ENCODE results near the gene USP20.

Gene USP20

GRCh38 chr9:129822898-129823541 is 12.2 kb upstream of the USP20 start:
- in situ Hi-C loops (cut with MboI; ENCODE audit: low sequenced_read_pairs) = no loop called here

DNA sequence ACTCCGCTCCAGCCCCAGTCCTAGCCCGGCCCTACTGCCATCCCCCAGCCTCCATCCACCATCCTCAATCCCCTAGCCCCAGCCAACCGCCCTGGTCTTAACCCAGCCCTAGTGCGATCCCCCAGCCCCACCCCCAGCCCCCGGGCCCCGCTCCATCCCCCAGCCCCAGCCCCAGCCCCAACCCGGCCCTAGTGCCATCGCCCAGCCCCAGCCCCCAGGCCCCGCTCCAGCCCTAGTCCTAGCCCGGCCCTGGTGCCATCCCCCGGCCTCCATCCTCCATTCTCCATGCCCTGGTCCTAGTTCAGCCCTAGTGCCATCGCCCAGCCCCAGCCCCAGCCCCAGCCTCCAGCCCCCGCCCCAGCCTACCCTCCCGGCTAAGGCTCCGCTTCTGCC is 11.7 kb upstream of the USP20 start:
- in situ Hi-C loops (cut with MboI; ENCODE audit: low sequenced_read_pairs) = no loop called here

DNA sequence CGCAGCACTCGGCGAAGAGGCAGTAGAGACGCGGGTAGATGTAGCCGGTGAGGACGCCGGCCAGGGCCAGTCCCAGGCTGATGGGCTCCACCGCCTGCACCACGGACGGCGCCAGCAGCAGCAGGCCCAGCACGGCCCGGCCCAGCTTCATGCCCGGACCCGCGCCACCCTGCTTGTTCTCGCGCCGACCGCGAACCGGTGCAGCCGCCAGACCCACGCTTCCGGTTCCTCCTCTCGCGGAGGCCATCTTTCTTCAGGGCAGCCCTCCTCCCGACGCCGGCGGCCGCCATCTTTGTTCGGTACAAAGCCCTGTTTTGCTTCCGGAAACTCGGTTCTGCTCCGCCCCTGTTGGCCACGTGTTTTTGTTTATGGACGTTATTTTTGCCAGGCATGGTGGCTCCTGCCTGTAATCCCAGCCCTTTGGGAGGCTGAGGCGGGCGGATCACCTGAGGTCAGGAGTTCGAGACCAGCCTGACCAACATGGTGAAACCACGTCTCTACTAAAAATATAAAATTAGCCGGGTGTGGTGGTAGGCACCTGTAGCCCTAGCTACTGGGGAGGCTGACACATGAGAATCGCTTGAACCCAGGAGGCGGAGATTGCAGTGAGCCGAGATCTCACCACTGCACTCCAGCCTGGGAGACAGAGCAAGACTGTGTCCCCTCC is 11.2 kb upstream of the USP20 start, which contains the start of gene TOR1A:
TSS of gene TOR1A (minus strand) at position 202 of the 667 bp plus-strand sequence. CDS start at position 151, 51 bp downstream.
- in situ Hi-C loops (cut with MboI; ENCODE audit: low sequenced_read_pairs) = no loop called here

DNA sequence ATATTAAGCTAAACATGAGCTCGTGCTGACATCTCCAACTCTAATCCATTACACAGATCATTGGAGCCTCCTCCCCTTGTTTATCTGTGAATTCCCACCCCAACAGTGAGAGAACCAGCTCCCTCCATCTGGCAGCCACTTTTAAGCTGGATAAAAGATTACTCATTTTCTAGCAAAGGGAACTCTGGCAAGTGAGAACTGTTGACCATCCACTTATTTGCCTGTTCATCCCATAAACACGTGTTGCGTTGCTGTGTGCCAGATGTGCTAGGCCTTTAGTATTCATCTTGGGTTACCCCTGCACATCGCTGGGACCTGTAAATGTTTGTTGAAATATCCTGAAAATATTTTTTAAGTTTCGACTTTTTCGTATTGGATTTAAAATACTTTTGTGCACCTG is 8.9 kb upstream of the USP20 start:
- in situ Hi-C loops (cut with MboI; ENCODE audit: low sequenced_read_pairs) = no loop called here

DNA sequence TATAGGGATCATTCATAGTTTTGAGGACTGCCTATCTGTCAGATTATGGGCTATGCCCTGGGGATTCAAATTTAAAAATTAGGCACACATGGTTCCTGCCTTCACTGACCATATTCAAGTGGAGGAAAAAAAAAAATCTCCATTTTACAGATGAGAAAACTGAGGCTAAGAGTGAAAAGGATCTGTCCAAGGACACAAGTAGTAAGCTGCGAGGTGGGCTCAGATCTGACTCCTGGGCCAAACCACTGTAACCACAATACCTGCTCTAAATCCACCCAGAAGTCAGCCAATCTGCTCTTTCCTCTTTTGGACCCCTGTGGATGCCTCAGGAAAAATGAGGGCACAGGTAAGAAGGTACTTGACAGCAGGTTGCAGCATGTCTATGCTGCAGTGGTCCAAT is 8.5 kb upstream of the USP20 start:
- in situ Hi-C loops (cut with MboI; ENCODE audit: low sequenced_read_pairs) = no loop called here

- in situ Hi-C loops (cut with MboI; ENCODE audit: low sequenced_read_pairs) = no loop called here
These were observed 7.2 kb upstream of the USP20 start for GRCh38 chr9:129828051-129828450.

DNA sequence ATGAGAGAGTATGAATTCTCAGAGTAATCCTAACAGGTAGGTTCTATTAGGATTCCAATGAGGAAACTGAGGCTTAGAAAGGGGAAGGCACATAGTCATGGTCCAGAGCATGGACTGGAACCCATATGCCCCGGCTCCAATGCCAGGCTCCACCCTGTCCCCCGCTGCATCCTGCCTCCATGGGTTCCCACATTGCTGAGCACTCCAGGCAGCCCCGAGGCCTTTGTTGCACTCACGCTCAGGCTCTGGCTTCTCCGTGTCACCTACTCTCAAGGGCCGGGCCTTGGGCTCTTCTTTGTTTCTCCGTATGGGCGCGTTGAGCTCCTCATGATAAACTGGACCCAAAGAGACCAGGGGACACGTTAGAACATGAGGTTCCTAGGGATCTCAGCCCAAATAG is 6.3 kb upstream of the USP20 start:
- in situ Hi-C loops (cut with MboI; ENCODE audit: low sequenced_read_pairs) = no loop called here

GRCh38 chr9:129832982-129833381 is 2.3 kb upstream of the USP20 start:
- in situ Hi-C loops (cut with MboI; ENCODE audit: low sequenced_read_pairs) = no loop called here

GRCh38 chr9:129834489-129835127 is 650 bp upstream of the USP20 start:
- in situ Hi-C loops (cut with MboI; ENCODE audit: low sequenced_read_pairs) = no loop called here

DNA sequence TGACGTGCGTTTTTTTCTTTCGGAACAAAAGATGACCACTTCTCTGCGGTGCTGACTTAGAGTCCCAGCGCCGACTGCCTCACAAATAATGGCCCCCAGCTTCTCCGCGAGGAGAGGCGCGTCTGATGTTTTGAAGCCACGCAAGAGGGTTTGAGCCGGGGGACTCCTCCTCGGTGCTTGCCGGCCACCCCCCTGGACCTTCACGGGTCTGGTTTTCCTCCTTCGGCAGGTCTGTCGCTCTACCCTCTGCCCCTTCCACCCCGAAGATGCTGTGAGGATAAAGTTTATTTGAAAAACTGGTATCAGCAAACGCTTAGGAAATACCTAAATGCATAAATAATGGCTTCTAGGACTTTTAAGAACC is 584 bp downstream of the USP20 start:
- in situ Hi-C loops (cut with MboI; ENCODE audit: low sequenced_read_pairs) = no loop called here

GRCh38 chr9:129836311-129837007 is 1.2 kb downstream of the USP20 start:
- in situ Hi-C loops (cut with MboI; ENCODE audit: low sequenced_read_pairs) = no loop called here

- in situ Hi-C loops (cut with MboI; ENCODE audit: low sequenced_read_pairs) = no loop called here
These were observed 3.5 kb downstream of the USP20 start for GRCh38 chr9:129838707-129839259.

DNA sequence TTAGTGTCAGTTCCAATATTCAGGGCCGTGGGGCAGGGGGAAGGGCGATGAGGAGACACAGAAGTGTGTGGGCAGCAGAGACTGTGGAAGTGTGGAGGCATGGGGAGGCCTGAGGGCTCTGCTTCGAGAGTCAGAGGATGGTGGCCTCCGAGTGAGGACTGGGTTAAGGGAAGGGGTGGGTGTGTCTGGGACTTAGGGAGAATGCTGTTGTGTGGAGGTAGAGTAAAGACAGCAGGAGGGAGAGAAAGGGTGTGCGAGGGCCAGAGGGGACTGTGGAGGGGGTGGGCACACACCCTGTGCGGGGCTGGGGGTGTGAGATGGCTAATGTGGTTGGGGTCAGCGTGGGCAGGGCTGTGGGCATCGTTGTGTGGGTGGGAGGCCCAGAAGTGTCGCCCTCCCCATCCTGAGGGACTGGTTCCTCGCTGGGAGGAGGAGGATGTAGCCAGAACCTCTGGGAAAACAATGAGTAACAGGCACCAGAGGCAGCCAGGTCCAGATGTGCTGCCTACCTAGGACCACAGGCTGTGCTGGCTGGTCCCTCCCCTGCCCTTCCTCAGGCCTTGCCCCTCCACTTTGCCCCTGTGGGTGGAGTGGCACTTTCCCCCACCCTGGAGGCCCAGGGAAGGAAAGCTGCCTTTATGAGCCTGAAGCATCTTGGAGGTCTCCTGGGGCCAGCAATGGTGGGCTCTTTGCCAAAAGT is 4.2 kb downstream of the USP20 start:
- in situ Hi-C loops (cut with MboI; ENCODE audit: low sequenced_read_pairs) = no loop called here

DNA sequence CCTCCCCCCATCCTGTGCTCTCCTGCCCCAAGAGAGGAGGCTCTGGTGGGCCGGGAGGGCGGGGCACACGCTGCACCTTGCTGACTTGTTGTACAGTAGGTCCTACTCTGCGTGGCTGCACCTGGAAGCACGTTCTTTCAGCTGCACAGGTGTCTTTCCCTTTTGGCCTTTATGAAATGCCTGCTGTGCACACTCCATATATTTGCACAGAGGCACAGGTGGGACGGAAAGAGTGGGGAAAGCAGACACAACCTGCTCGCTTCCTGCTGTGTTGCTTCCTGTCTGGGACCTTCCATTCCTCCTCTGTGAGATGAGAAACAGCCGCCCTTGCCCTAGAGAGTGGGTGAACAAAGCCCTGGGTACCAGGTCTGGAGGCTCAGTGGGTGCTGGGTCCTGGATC is 4.8 kb downstream of the USP20 start:
- in situ Hi-C loops (cut with MboI; ENCODE audit: low sequenced_read_pairs) = no loop called here

- in situ Hi-C loops (cut with MboI; ENCODE audit: low sequenced_read_pairs) = no loop called here
These were observed 5.8 kb downstream of the USP20 start for GRCh38 chr9:129841071-129841470.

DNA sequence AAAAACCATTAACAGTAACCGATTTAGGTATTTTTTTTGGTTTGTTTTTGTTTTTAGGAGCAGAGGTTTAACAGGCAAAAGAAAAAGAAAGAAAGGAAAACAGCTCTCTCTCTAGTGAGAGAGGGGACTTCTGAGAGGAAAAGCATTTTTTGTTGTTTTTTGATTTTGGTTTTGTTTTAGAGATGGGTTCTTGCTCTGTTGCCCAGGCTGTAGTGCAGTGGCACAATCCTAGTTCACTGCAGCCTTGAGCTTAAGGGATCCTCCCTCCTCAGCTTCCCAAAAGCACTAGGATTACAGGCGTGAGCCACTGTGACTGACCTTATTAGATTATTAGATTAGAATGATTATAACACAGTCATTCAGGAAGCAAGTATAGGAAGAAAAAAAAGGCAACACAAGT is 10.1 kb downstream of the USP20 start:
- in situ Hi-C loops (cut with MboI; ENCODE audit: low sequenced_read_pairs) = no loop called here

GRCh38 chr9:129848712-129849441 is 13.6 kb downstream of the USP20 start:
- in situ Hi-C loops (cut with MboI; ENCODE audit: low sequenced_read_pairs) = no loop called here

GRCh38 chr9:129849901-129850300 is 14.6 kb downstream of the USP20 start:
- in situ Hi-C loops (cut with MboI; ENCODE audit: low sequenced_read_pairs) = loop anchor here (25.0 kb wide), 1 partner anchor 387 kb away; no protein-coding TSS in a partner anchor

DNA sequence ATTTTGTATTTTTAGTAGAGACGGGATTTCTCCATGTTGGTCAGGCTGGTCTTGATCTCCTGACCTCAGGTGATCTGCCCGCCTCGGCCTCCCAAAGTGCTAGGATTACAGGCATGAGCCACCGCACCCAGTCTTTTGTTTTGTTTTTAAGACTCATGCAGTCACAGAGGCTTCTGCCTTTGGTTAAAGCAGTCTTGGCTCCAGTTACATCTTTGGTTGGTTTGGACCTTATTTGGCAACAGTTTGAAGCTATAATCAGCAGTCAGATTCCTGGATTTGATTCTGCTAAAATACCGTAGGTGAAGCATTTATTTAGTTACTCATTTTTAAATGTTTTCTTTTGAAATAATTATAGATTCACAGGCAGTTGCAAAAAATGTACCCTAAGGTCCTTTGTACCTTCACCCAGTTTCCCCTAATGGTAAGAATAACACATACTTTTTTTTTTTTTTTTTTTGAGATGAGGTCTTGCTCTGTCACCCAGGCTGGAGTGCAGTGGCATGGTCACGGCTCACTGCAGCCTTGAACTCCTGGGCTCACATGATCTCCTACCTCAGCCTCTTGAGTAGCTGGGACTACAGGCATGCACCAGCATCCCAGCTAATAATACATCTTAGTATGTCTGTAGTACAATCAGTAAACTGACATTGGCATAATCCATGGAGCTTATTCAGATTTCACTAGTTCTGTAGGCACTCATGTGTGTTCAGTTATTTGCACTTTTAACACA is 15.7 kb downstream of the USP20 start:
- in situ Hi-C loops (cut with MboI; ENCODE audit: low sequenced_read_pairs) = loop anchor here (25.0 kb wide), 1 partner anchor 386 kb away; no protein-coding TSS in a partner anchor
